Ishikawa (cell line): ENCODE data around the gene ST8SIA1.

Experiments used
- CEBPB ChIP-seq: IDR thresholded peaks from 2 replicates; pipeline ENCODE4 v1.6.1; 2012
- CREB1 ChIP-seq: IDR thresholded peaks from 2 replicates; pipeline ENCODE4 v1.6.1; 2012; ENCODE audit warnings: low read depth
- EGR1 ChIP-seq: IDR thresholded peaks from 2 replicates; pipeline ENCODE4 v1.6.1; 2012
- EP300 ChIP-seq: IDR thresholded peaks from 2 replicates; pipeline ENCODE4 v1.6.1; 2012; ENCODE audit warnings: borderline replicate concordance
- FOXM1 ChIP-seq: IDR thresholded peaks from 2 replicates; pipeline ENCODE4 v1.6.1; 2012; ENCODE audit warnings: low read depth, borderline replicate concordance
- NFIC ChIP-seq: IDR thresholded peaks from 2 replicates; pipeline ENCODE4 v1.6.1; 2012
- RAD21 ChIP-seq: IDR thresholded peaks from 2 replicates; pipeline ENCODE4 v1.6.1; 2012; ENCODE audit warnings: low read depth
- TAF1 ChIP-seq: IDR thresholded peaks from 2 replicates; pipeline ENCODE4 v1.6.1; 2012; ENCODE audit warnings: low read depth, mild to moderate bottlenecking
- TCF12 ChIP-seq: IDR thresholded peaks from 2 replicates; pipeline ENCODE4 v1.6.1; 2012; ENCODE audit warnings: low read depth
- TEAD4 ChIP-seq: IDR thresholded peaks from 2 replicates; pipeline ENCODE4 v1.6.1; 2012
- YY1 ChIP-seq: IDR thresholded peaks from 2 replicates; pipeline ENCODE4 v1.6.1; 2012; ENCODE audit warnings: low read depth
- ZBTB7A ChIP-seq: IDR thresholded peaks from 2 replicates; pipeline ENCODE4 v1.6.1; 2012; ENCODE audit warnings: low read depth
- TF ChIP-seq, protein P1 (sequence below): IDR thresholded peaks from 2 replicates; pipeline ENCODE4 v1.6.1; 2012
- TF ChIP-seq, protein P2 (sequence below): IDR thresholded peaks from 2 replicates; pipeline ENCODE4 v1.6.1; 2012; ENCODE audit warnings: low read depth, mild to moderate bottlenecking
- TF ChIP-seq, protein P3 (sequence below): IDR thresholded peaks from 2 replicates; pipeline ENCODE4 v1.6.1; 2012

ST8SIA1 gene

DNA sequence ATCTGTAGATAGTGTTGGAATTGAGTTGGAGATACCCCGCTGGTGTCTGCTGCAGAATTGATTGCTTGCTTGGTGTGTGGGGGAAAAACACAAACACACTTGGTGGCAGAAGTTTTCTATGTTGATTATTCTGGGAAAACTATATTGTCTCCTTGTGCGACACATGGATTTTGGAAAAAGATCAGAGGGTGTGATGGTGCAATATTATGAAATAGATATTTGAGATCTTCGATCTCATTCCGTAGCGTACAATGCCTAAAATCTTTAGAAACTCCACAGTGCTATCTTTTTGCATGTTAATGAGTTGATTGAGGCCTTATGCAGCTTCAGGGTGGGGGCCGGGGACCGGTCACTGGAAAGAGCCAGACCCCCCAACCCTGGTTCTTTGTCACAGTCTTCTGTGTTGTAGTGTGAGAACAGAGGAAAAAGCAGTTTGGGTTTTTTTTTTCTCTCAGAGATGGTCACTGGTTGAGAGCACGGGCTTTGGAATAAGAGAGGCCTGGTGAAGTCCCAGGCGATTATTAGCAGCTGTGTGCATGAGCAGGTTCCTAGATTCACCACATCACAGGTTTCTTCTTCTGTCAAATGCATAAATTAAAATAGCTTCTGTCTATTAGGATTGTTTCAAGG is 88.2 kb downstream of the ST8SIA1 start:
- no peak for TF ChIP-seq FOXM1
- no peak for TF ChIP-seq RAD21
- TF ChIP-seq, protein P1, sequence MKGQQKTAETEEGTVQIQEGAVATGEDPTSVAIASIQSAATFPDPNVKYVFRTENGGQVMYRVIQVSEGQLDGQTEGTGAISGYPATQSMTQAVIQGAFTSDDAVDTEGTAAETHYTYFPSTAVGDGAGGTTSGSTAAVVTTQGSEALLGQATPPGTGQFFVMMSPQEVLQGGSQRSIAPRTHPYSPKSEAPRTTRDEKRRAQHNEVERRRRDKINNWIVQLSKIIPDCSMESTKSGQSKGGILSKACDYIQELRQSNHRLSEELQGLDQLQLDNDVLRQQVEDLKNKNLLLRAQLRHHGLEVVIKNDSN: no peak
- TF ChIP-seq, protein P2, sequence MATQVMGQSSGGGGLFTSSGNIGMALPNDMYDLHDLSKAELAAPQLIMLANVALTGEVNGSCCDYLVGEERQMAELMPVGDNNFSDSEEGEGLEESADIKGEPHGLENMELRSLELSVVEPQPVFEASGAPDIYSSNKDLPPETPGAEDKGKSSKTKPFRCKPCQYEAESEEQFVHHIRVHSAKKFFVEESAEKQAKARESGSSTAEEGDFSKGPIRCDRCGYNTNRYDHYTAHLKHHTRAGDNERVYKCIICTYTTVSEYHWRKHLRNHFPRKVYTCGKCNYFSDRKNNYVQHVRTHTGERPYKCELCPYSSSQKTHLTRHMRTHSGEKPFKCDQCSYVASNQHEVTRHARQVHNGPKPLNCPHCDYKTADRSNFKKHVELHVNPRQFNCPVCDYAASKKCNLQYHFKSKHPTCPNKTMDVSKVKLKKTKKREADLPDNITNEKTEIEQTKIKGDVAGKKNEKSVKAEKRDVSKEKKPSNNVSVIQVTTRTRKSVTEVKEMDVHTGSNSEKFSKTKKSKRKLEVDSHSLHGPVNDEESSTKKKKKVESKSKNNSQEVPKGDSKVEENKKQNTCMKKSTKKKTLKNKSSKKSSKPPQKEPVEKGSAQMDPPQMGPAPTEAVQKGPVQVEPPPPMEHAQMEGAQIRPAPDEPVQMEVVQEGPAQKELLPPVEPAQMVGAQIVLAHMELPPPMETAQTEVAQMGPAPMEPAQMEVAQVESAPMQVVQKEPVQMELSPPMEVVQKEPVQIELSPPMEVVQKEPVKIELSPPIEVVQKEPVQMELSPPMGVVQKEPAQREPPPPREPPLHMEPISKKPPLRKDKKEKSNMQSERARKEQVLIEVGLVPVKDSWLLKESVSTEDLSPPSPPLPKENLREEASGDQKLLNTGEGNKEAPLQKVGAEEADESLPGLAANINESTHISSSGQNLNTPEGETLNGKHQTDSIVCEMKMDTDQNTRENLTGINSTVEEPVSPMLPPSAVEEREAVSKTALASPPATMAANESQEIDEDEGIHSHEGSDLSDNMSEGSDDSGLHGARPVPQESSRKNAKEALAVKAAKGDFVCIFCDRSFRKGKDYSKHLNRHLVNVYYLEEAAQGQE: no peak
- no peak for TF ChIP-seq CEBPB
- TF ChIP-seq TAF1: no peak
- TF ChIP-seq EGR1: no peak
- no peak for TF ChIP-seq TEAD4
- no peak for TF ChIP-seq CREB1
- TF ChIP-seq TCF12: no peak
- TF ChIP-seq, protein P3, sequence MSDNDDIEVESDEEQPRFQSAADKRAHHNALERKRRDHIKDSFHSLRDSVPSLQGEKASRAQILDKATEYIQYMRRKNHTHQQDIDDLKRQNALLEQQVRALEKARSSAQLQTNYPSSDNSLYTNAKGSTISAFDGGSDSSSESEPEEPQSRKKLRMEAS: no peak
- no peak for TF ChIP-seq NFIC
- TF ChIP-seq EP300: no peak

DNA sequence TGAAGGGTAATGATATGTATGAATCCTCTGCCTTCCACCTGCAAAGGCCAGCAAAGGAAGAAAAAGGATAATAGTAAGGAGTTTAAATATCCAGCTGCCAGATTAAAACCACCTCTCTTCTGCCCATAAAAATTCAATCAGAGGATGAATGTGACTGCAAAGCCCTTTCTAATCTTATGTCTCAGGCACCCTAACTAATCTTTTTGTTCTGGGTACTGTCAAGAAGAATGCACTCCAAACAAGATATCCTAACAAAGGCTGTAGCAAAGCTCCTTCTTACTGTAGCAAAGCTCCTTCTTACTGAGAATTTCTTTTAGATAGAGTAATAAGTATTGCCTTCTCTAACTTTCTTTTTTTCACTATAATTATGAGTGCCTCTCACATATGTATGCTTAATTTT is 91.8 kb downstream of the ST8SIA1 start:
- TF ChIP-seq NFIC (no peak), EGR1 (no peak), CREB1 (no peak), YY1 (no peak), TEAD4 (no peak), TCF12 (no peak), FOXM1 (no peak), ZBTB7A (no peak), CEBPB (no peak), RAD21 (no peak), EP300 (no peak), TAF1 (no peak)
- TF ChIP-seq, protein P1: no peak
- TF ChIP-seq, protein P2: no peak
- TF ChIP-seq, protein P3: no peak

DNA sequence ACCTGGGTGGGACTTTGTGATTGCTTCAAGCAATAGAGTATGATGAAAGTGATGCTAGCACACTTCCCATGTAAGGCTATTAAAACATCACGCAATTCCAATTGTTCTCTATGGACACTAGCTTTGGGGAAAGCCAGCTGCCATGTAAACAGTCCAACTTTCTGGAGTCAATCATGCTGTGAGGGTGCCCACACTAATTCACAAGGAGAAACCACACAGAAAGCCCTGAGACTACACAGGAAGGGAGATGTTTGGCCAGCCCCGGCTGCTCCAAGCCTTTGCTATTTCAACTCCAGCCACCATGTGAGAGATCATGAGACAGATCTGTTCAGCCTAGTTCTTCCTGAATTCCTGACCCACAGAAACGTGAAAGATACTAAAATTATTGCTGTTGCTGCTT is 96.3 kb downstream of the ST8SIA1 start:
- TF ChIP-seq TCF12: no peak
- TF ChIP-seq, protein P1: no peak
- TF ChIP-seq EP300: no peak
- no peak for TF ChIP-seq CEBPB
- no peak for TF ChIP-seq ZBTB7A
- no peak for TF ChIP-seq TAF1
- TF ChIP-seq, protein P3: no peak
- no peak for TF ChIP-seq YY1
- TF ChIP-seq NFIC: no peak
- no peak for TF ChIP-seq RAD21
- TF ChIP-seq TEAD4: no peak
- TF ChIP-seq EGR1: no peak

DNA sequence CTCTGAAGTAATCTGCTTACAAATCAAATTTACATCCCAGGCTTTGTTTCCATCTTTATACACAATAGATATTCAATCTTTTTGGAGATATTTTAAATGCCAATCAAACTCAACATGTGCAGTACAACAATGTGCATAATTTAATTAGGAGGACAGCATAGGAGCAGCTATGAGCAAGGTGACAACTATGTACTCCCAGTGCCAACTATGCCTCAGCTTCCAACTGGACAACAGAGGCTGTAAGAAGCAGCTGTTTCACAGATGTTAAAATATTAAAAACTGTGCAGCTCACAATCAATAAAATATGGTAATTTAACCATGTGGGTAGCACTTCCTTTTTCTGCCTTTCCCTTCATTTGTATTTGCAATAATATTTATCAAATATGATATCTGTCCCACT is 99.9 kb downstream of the ST8SIA1 start:
- TF ChIP-seq ZBTB7A (no peak), YY1 (no peak), NFIC (no peak), CREB1 (no peak), RAD21 (no peak), TEAD4 (no peak), EGR1 (no peak), CEBPB (no peak), TAF1 (no peak), FOXM1 (no peak), TCF12 (no peak), EP300 (no peak)
- TF ChIP-seq, protein P2: no peak
- TF ChIP-seq, protein P1: no peak
- TF ChIP-seq, protein P3: no peak
